Measurements from ENCODE around the gene VMO1.
"Not testable (repeated sequence)": the region's sequence is repeated elsewhere in the genome, so short reads cannot be mapped to it uniquely, and the experiment has no call there.

The VMO1 gene

DNA sequence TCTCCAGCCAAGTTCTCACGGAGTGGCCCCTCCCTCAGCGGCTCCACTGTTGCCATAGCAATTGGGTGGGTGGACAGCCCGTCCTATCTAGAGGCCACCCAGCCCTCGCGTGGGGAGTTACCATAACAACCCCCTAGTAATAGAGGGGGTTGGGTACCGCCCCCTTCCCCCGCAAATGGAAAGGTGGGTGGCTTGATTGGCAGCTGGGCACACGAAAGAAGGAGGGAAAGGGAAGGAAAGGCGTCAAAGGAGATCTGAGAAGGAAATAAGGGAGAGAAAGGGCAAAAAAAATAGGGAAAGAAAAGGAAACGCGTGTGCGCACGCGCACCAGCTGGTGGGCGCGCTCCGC is 46.6 kb upstream of the VMO1 start:
- not testable (repeated sequence) for H3K36me3 ChIP-seq (ENCODE audit: control insufficient read depth in 1 of 2, insufficient read depth in 2 of 2, low read length in 2 of 2); H3K23ac ChIP-seq (ENCODE audit: low read length); H3K9me3 ChIP-seq (ENCODE audit: insufficient read depth, low read depth, low read length); H3K9ac ChIP-seq (ENCODE audit: low read length); H2AK5ac ChIP-seq (ENCODE audit: low read length); H2BK12ac ChIP-seq (ENCODE audit: low read length); DNase-seq; H3K18ac ChIP-seq (ENCODE audit: low read length); H3K4ac ChIP-seq (ENCODE audit: low read depth, low read length); H3K27me3 ChIP-seq (ENCODE audit: insufficient read depth, low read length); H2BK5ac ChIP-seq (ENCODE audit: low read depth, low read length, poor library complexity); H3K14ac ChIP-seq (ENCODE audit: low read length); H2BK120ac ChIP-seq (ENCODE audit: insufficient read depth, low read length, poor library complexity)
- H3K27ac ChIP-seq (ENCODE audit: low read depth, low read length) = peak overlapping the region; percentile 72
- no CpG with 5 or more reads among the region's 17 CpGs for WGBS (ENCODE audit: extremely low coverage, insufficient coverage, insufficient read length)
- H2AFZ ChIP-seq (ENCODE audit: insufficient read depth, low read length, poor library complexity) = peak overlapping the region; percentile 60
- peak overlapping the region; percentile 70 for H4K91ac ChIP-seq (ENCODE audit: low read depth, low read length)
- peak overlapping the region; percentile 46 for H3K4me3 ChIP-seq (ENCODE audit: low read depth, low read length)
- peaks cover 13 to 19% of the 10 kb centered on the region in 2 experiments for H3K4me1 ChIP-seq (ENCODE audit: control insufficient read depth in 1 of 2, insufficient read depth in 2 of 2, low read length in 2 of 2)
- H3K79me1 ChIP-seq (ENCODE audit: low read length) = peaks cover 11% of the 10 kb centered on the region
- H3K79me2 ChIP-seq (ENCODE audit: control insufficient read depth, insufficient read depth, low read length, poor library complexity) = peaks cover 25% of the 10 kb centered on the region
- H4K8ac ChIP-seq (ENCODE audit: low read depth, low read length) = peak overlapping the region; percentile 83
- peak overlapping the region; percentile 69 for H4K12ac ChIP-seq (ENCODE audit: low read depth, low read length)
- H3K4me2 ChIP-seq (ENCODE audit: low read length) = peak overlapping the region; percentile 98

GRCh38 chr17:4827399-4827798 is 41.2 kb upstream of the VMO1 start:
- no peaks in the 10 kb centered on the region for H3K79me1 ChIP-seq (ENCODE audit: low read length)
- H3K4me3 ChIP-seq (ENCODE audit: low read depth, low read length) = no peak overlapping the region
- no peak overlapping the region for H4K12ac ChIP-seq (ENCODE audit: low read depth, low read length)
- H4K91ac ChIP-seq (ENCODE audit: low read depth, low read length) = no peak overlapping the region
- H3K18ac ChIP-seq (ENCODE audit: low read length) = no peak overlapping the region
- no peaks in the 10 kb centered on the region for H3K27me3 ChIP-seq (ENCODE audit: insufficient read depth, low read length)
- H2BK120ac ChIP-seq (ENCODE audit: insufficient read depth, low read length, poor library complexity) = no peak overlapping the region
- H3K4me1 ChIP-seq (ENCODE audit: control insufficient read depth in 1 of 2, insufficient read depth in 2 of 2, low read length in 2 of 2) = no peaks in the 10 kb centered on the region
- no peak for DNase-seq
- H3K14ac ChIP-seq (ENCODE audit: low read length) = no peak overlapping the region
- H2BK5ac ChIP-seq (ENCODE audit: low read depth, low read length, poor library complexity) = no peak overlapping the region
- H2AK5ac ChIP-seq (ENCODE audit: low read length) = no peak overlapping the region
- no peak overlapping the region for H4K8ac ChIP-seq (ENCODE audit: low read depth, low read length)
- H3K27ac ChIP-seq (ENCODE audit: low read depth, low read length) = no peak overlapping the region
- H2BK12ac ChIP-seq (ENCODE audit: low read length) = no peak overlapping the region
- H3K79me2 ChIP-seq (ENCODE audit: control insufficient read depth, insufficient read depth, low read length, poor library complexity) = no peaks in the 10 kb centered on the region
- no peak overlapping the region for H3K23ac ChIP-seq (ENCODE audit: low read length)
- H3K9ac ChIP-seq (ENCODE audit: low read length) = no peak overlapping the region
- H3K9me3 ChIP-seq (ENCODE audit: insufficient read depth, low read depth, low read length) = peaks cover 1% of the 10 kb centered on the region
- WGBS (ENCODE audit: extremely low coverage, insufficient coverage, insufficient read length) = no CpG with 5 or more reads among the region's 8 CpGs
- no peak overlapping the region for H3K4ac ChIP-seq (ENCODE audit: low read depth, low read length)
- no peak overlapping the region for H2AFZ ChIP-seq (ENCODE audit: insufficient read depth, low read length, poor library complexity)
- peaks cover 12 to 15% of the 10 kb centered on the region in 2 experiments for H3K36me3 ChIP-seq (ENCODE audit: control insufficient read depth in 1 of 2, insufficient read depth in 2 of 2, low read length in 2 of 2)
- H3K4me2 ChIP-seq (ENCODE audit: low read length) = no peak overlapping the region

DNA sequence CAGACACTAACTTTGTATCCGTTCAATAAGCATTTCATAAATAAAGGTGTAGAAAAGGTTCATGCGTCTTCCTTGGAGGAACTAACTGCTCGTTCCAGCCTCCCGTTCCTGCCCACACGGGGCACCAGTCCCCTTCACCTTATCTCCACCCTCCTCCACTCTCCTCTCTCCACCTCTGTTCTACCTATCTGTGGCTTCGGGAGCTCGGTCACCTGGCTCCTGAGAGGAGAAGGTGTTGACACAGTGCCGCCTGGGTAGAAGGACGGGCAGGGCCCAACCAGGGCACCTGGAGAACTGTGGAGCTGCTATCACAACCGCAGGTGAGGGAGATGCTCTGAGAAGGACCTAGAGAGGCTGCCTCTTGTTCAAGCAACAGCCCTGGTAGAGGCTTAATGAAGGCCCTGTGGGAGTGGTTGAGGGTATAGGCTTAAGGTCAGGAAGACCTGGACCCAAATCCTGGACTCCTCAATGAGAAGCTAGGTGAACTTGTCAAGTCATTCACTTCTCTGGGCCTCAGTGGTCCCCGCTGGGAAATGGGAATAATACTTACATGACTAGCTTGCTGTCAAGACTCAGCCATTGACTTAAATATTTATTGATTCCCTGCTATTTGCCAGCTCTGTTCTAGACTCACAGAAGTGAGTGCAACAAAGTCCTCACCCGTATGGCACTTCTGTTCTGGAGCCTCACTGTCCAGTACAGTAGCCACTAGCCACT is 37.4 kb upstream of the VMO1 start:
- no peak overlapping the region for H3K4ac ChIP-seq (ENCODE audit: low read depth, low read length)

DNA sequence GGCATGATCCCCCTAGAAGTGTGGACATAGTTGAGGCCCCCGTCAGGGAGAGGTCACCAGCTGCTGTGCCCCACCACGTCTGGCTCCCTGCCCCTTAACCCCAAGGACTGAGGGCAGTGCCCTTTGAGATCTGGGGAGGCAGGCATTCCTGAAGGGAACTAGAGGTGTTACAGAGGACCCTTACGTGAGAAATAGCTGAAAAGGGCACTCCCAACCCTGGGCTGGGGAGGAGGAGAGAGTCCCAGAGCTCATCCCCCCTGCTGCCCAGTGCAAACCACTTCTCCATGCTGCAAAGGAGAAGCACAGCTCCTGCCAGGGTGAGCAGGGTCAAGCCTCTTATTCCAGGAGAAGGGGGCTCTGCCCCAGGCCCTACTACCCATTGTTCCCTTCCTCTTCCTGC is 36.7 kb upstream of the VMO1 start:
- no peak overlapping the region for H2AK5ac ChIP-seq (ENCODE audit: low read length)
- no peaks in the 10 kb centered on the region for H3K79me2 ChIP-seq (ENCODE audit: control insufficient read depth, insufficient read depth, low read length, poor library complexity)
- H2BK5ac ChIP-seq (ENCODE audit: low read depth, low read length, poor library complexity) = no peak overlapping the region
- H3K4ac ChIP-seq (ENCODE audit: low read depth, low read length) = no peak overlapping the region
- no peak overlapping the region for H3K23ac ChIP-seq (ENCODE audit: low read length)
- no peak overlapping the region for H3K9ac ChIP-seq (ENCODE audit: low read length)
- no peaks in the 10 kb centered on the region for H3K27me3 ChIP-seq (ENCODE audit: insufficient read depth, low read length)
- no peak overlapping the region for H4K12ac ChIP-seq (ENCODE audit: low read depth, low read length)
- no peak overlapping the region for H3K4me2 ChIP-seq (ENCODE audit: low read length)
- H3K9me3 ChIP-seq (ENCODE audit: insufficient read depth, low read depth, low read length) = peaks cover 4% of the 10 kb centered on the region
- H4K91ac ChIP-seq (ENCODE audit: low read depth, low read length) = no peak overlapping the region
- no peak overlapping the region for H3K18ac ChIP-seq (ENCODE audit: low read length)
- peaks cover 0 to 8% of the 10 kb centered on the region in 2 experiments for H3K4me1 ChIP-seq (ENCODE audit: control insufficient read depth in 1 of 2, insufficient read depth in 2 of 2, low read length in 2 of 2)
- no CpG with 5 or more reads among the region's 3 CpGs for WGBS (ENCODE audit: extremely low coverage, insufficient coverage, insufficient read length)
- no peak overlapping the region for H2BK120ac ChIP-seq (ENCODE audit: insufficient read depth, low read length, poor library complexity)
- H3K27ac ChIP-seq (ENCODE audit: low read depth, low read length) = no peak overlapping the region
- no peak overlapping the region for H3K14ac ChIP-seq (ENCODE audit: low read length)
- no peak for DNase-seq
- H4K8ac ChIP-seq (ENCODE audit: low read depth, low read length) = no peak overlapping the region
- H3K79me1 ChIP-seq (ENCODE audit: low read length) = no peaks in the 10 kb centered on the region
- no peak overlapping the region for H2BK12ac ChIP-seq (ENCODE audit: low read length)
- H3K36me3 ChIP-seq (ENCODE audit: control insufficient read depth in 1 of 2, insufficient read depth in 2 of 2, low read length in 2 of 2) = peaks cover 39 to 42% of the 10 kb centered on the region in 2 experiments
- no peak overlapping the region for H2AFZ ChIP-seq (ENCODE audit: insufficient read depth, low read length, poor library complexity)
- H3K4me3 ChIP-seq (ENCODE audit: low read depth, low read length) = no peak overlapping the region

More for the DNA sequence above, 37.4 kb upstream of the VMO1 start:
- Histone ChIP-seq H3K14ac (ENCODE audit: low read length) (no peak overlapping the region), H2BK12ac (ENCODE audit: low read length) (no peak overlapping the region), H3K4me3 (ENCODE audit: low read depth, low read length) (no peak overlapping the region), H3K4me2 (ENCODE audit: low read length) (no peak overlapping the region), H3K79me2 (ENCODE audit: control insufficient read depth, insufficient read depth, low read length, poor library complexity) (no peaks in the 10 kb centered on the region), H3K79me1 (ENCODE audit: low read length) (no peaks in the 10 kb centered on the region), H4K91ac (ENCODE audit: low read depth, low read length) (no peak overlapping the region), H3K9me3 (ENCODE audit: insufficient read depth, low read depth, low read length) (peaks cover 4% of the 10 kb centered on the region), H3K27ac (ENCODE audit: low read depth, low read length) (no peak overlapping the region), H2BK120ac (ENCODE audit: insufficient read depth, low read length, poor library complexity) (no peak overlapping the region), H3K9ac (ENCODE audit: low read length) (no peak overlapping the region), H4K8ac (ENCODE audit: low read depth, low read length) (no peak overlapping the region), H2AFZ (ENCODE audit: insufficient read depth, low read length, poor library complexity) (no peak overlapping the region), H2BK5ac (ENCODE audit: low read depth, low read length, poor library complexity) (no peak overlapping the region), H3K23ac (ENCODE audit: low read length) (no peak overlapping the region), H4K12ac (ENCODE audit: low read depth, low read length) (no peak overlapping the region), H3K18ac (ENCODE audit: low read length) (no peak overlapping the region), H3K36me3 (ENCODE audit: control insufficient read depth in 1 of 2, insufficient read depth in 2 of 2, low read length in 2 of 2) (peaks cover 32 to 35% of the 10 kb centered on the region in 2 experiments), H2AK5ac (ENCODE audit: low read length) (no peak overlapping the region), H3K27me3 (ENCODE audit: insufficient read depth, low read length) (no peaks in the 10 kb centered on the region), H3K4me1 (ENCODE audit: control insufficient read depth in 1 of 2, insufficient read depth in 2 of 2, low read length in 2 of 2) (peaks cover 0 to 4% of the 10 kb centered on the region in 2 experiments)
- no peak for DNase-seq
- WGBS (ENCODE audit: extremely low coverage, insufficient coverage, insufficient read length) = no CpG with 5 or more reads among the region's 12 CpGs

Measured in trophoblast cell (in vitro differentiated cells and primary cell).